Pancreas (tissue), 10 donors: ENCODE measurements around the gene PALM. TPM values are rescaled to one million over a fixed set of nuclear protein-coding genes. Genes with fewer than 3 reads are reported as not detected.
A peak's percentile ranks its signal among the peaks of the same experiment; 100 is the strongest.

Experiments
- ATAC-seq, 4 donors: fragments of 200-7000 bp; cut with Tn5 transposase; one replicate each; pipeline versions ENCODE4 v1.8.0 to v1.9.1; 2020; ENCODE audit warnings: mild to moderate bottlenecking in 4 of 4, moderate library complexity in 4 of 4
- DNase-seq, 6 donors: peaks; one replicate each; pipeline ENCODE4 v3.0.0-alpha.2; 2020
- FAIRE-seq: peaks from 2 replicates; lab custom pipeline; 2012; peaks lifted over from hg19 to GRCh38; lab: Jason Lieb, UNC
- H3K27ac ChIP-seq, 4 donors: fragments of 200-600 bp; sonication (generic); 1 replicate in 3 of 4; 2 replicates in 1 of 4; pipeline versions ENCODE4 v1.5.0 to v1.8.0; 2020
- H3K27me3 ChIP-seq, 4 donors: fragments of 200-600 bp; one replicate each; pipeline ENCODE4 v1.8.0; 2021
- H3K36me3 ChIP-seq, 3 donors: fragments of 200-600 bp; sonication (generic) in 1 of 3; one replicate each; pipeline versions ENCODE4 v1.5.0 to v1.8.0; 2020 to 2021
- H3K4me1 ChIP-seq, 3 donors: fragments of 200-600 bp; one replicate each; pipeline ENCODE4 v1.8.0; 2021
- H3K4me3 ChIP-seq, 4 donors: fragments of 200-600 bp; sonication (generic) in 2 of 4; one replicate each; pipeline versions ENCODE4 v1.5.0 to v1.8.0; 2020 to 2021
- H3K9me3 ChIP-seq, 4 donors: fragments of 200-600 bp; one replicate each; pipeline ENCODE4 v1.8.0; 2021
- CTCF ChIP-seq, 4 donors: fragments of 200-600 bp; sonication (generic) in 3 of 4; IDR thresholded peaks; one replicate each; pipeline versions ENCODE4 v1.5.0 to v1.8.0; 2021; ENCODE audit warnings: antibody characterized with exemption in 4 of 4
- WGBS, 2 donors: extraction: QIAGEN DNeasy Blood & Tissue Kit; methylation state at CpG; one replicate each; pipeline ENCODE4 v1.1.7; 2013; 5-methylcytosine and 5-hydroxymethylcytosine counted together
- intact Hi-C, 3 donors: fragments of 100-400 bp; cut with DNase I; formaldehyde crosslinking; loops; one replicate each; pipeline versions ENCODE4 v1.11.1 to v1.14.2; 2022
- polyA plus RNA-seq, 2 donors: library from polyadenylated mRNA; stranded (reverse); fragments of 200-250 nt; gene quantifications; one replicate each; pipeline ENCODE4 v1.2.3, GENCODE V29; 2013
- total RNA-seq, 6 donors: library from RNA; stranded (reverse); fragmentation: NEBNext Ultra II Directional in 4 of 6; extraction: Animal tissue kit (Norgen Biotek cat#: 25700) in 4 of 6; gene quantifications; one replicate each; pipeline versions ENCODE4 v1.2.1 to v1.2.4, GENCODE V29; 2021 to 2023
- donor health status: healthy with polysubstance abuse.
- donor health status: DM: no; HTN: no; CAD: no; lungs with moderate emphysema.
- donor health status: DM: no; HTN: no; CAD: no.
- donor health status: control.
- donor health status: control.
- donor health status: Bipolar disorder and iron deficiency.
- donor health status: DM: yes; HTN: yes; CAD: no.
- donor health status: DM: no; HTN: no; CAD: no.
- donor health status: DM: no; HTN: no; CAD: no.
- donor health status: DM: yes; HTN: yes; CAD: no.

PALM gene
- total and polyA plus RNA-seq, 8 donors, result 3.5 to 12.6 (median 6.2) TPM

DNA sequence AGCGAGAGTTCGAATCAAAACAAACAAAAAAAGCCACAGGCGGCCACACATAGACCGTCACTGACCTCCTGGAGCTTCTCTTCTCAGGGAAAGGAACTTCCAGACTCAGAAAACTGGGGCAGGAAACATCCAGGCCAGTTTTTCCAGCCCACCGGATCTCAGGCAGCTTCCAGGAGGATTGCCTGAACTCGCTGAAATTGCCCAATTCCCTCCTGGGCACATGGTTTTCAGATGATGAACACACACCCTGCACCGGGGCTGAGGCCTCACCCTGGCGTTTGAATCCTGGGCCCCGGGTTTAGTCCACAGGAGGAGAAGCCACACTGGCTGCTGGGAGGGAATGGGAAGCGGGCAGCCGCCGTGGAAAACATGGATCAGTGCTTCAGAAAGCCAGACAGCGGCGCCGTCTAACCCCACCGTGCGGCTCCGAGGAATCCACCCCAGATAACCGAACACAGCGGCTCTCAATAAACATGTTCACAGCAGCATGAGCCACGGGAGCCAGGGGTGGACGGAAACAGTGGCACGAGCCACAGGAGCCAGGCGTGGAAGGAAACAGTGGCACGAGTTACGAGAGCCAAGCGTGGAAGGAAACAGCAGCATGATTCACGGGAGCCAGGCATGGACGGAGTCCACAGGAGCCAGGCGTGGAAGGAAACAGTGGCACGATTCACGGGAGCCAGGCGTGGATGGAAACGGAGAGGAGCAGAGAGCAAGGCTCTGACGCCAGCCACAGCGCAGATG lies 70.3 kb downstream of the PALM start:
- H3K4me3 ChIP-seq, result no peak overlapping the region
- no peaks in the 10 kb centered on the region for H3K9me3 ChIP-seq
- H3K27ac ChIP-seq, result peak overlapping the region in 3 of 4 donors; percentile 31 to 58 (median 41)
- ATAC-seq, result peak in 3 of 4 donors; percentile 29 to 44 (median 34)
- DNase-seq, result peak in 2 of 6 donors; percentile 30 to 50
- FAIRE-seq, result no peak
- intact Hi-C loops, result no loop called here
- H3K4me1 ChIP-seq, result no peaks in the 10 kb centered on the region
- no peaks in the 10 kb centered on the region for H3K36me3 ChIP-seq
- no peaks in the 10 kb centered on the region for H3K27me3 ChIP-seq
- WGBS, 2 donors, result 56 to 58% methylated on average over 36 of the region's 36 CpGs
- TF ChIP-seq CTCF (IDR thresholded peaks at IDR 0.05), result no peak

DNA sequence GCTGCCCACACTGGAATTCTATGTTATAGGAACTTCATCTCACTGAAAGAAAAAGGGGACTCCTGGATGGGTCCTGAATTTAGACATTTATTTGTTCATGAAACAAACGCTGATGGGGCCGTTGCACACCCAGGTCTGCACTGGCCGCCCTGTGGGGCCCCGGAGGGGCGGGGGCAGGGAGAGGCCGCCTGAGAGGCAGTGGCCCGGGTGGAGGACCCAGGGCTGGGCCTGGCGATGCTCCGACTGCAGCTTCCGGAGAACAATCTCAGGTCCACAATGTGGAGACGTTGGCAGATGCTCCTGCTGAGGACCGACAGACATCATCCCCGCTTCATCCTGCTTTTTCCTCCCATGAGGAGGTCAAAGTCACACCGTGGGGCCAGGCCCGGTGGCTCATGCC lies 72.2 kb downstream of the PALM start:
- peak overlapping the region in 1 of 4 donors; percentile 77 for H3K27ac ChIP-seq
- peak in 1 of 6 donors; percentile 29 for DNase-seq
- no peaks in the 10 kb centered on the region for H3K27me3 ChIP-seq
- H3K9me3 ChIP-seq, result no peaks in the 10 kb centered on the region
- H3K36me3 ChIP-seq, result no peaks in the 10 kb centered on the region
- no peaks in the 10 kb centered on the region for H3K4me1 ChIP-seq
- no peak for ATAC-seq
- FAIRE-seq, result no peak
- no peak for TF ChIP-seq CTCF (IDR thresholded peaks at IDR 0.05)
- intact Hi-C loops, result no loop called here
- H3K4me3 ChIP-seq, result no peak overlapping the region
- 69 to 82% methylated on average over 15 of the region's 15 CpGs for WGBS, 2 donors

DNA sequence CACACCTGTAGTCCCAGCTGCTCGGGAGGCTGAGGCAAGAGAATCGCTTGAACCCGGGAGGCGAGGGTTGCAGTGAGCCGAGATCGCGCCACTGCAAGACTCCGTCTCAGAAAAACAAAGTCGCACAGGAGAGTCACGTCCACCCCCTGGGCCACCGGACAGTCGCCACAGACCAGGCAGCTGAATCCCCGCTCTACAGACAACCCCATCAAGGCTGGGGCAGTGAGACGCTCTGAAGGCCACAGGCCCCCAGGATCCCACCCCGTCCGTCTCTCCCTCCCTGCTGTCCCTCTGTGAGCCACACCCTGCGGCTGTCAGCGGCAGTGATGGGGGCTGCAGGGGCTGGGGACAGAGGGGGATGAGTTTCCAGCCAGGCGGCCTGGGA lies 73.1 kb downstream of the PALM start:
- ATAC-seq (no peak), FAIRE-seq (no peak), DNase-seq (no peak)
- intact Hi-C loops, result no loop called here
- no peak for TF ChIP-seq CTCF (IDR thresholded peaks at IDR 0.05)
- Histone ChIP-seq H3K36me3 (no peaks in the 10 kb centered on the region), H3K4me3 (peak overlapping the region in 2 of 4 donors; percentile 25 to 37), H3K9me3 (no peaks in the 10 kb centered on the region), H3K4me1 (no peaks in the 10 kb centered on the region), H3K27me3 (no peaks in the 10 kb centered on the region), H3K27ac (peak overlapping the region; percentile 22 to 85 (median 66))
- WGBS, 2 donors, result 73% methylated on average over 18 to 19 of the region's 19 CpGs

DNA sequence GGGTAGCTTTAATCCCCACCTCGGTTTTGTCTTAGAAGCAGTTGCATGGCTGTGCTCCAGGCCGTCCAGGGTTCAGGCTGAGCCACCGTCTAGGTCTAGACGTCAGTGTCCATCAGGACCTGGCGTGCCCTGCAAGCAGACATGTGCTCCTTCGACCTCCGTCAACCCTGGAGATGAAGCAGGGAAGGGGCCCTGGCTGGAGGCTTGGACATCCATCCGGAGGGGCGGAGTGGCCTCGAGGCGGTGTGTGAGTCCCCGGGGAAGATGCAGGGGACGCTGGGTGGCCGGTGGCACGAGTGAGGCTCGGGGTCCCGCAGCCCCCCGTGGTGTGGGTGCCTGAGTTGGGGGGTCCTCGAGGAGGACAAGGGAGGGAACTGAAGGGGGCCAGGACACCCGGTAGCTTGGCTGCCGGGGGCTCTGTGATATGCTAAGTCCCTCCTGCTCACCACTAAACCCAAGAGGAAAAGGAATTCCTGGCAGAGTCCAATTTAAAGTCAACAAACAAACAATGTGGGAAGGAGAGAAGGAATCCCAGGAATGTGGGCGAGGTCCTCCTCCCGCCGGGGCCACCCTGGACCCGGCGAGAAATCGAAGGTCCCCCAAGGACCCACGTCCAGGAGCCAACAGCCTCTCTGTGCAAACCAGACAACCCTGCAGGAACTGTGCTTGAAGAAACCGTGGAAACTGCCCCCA lies 73.6 kb downstream of the PALM start:
- peak; percentile 49 to 84 (median 78) for ATAC-seq
- peak overlapping the region in 2 of 4 donors; percentile 25 to 37 for H3K4me3 ChIP-seq
- intact Hi-C loops, result no loop called here
- 20% methylated on average over 29 of the region's 29 CpGs for WGBS, 2 donors
- no peaks in the 10 kb centered on the region for H3K27me3 ChIP-seq
- no peak for TF ChIP-seq CTCF (IDR thresholded peaks at IDR 0.05)
- FAIRE-seq, result no peak
- H3K4me1 ChIP-seq, result no peaks in the 10 kb centered on the region
- DNase-seq, result peak in 3 of 6 donors; percentile 57 to 72 (median 58)
- H3K9me3 ChIP-seq, result no peaks in the 10 kb centered on the region
- H3K36me3 ChIP-seq, result no peaks in the 10 kb centered on the region
- peak overlapping the region; percentile 56 to 85 (median 67) for H3K27ac ChIP-seq
